Rectal smooth muscle tissue (tissue), 1 donor: ENCODE results near the gene PTCSC3.

Source experiments
- H3K27ac ChIP-seq: one replicate; pipeline ENCODE4 v1.7.0; 2013; ENCODE audit warnings: low read depth, low read length, inconsistent platforms
- H3K27me3 ChIP-seq: one replicate; pipeline ENCODE4 v1.7.0; 2013; ENCODE audit warnings: low read length; ENCODE audit not compliant: control insufficient read depth, insufficient read depth
- H3K36me3 ChIP-seq: one replicate; pipeline ENCODE4 v1.7.0; 2013; ENCODE audit warnings: low read length; ENCODE audit not compliant: control insufficient read depth, insufficient read depth
- H3K4me1 ChIP-seq: one replicate; pipeline ENCODE4 v1.7.0; 2013; ENCODE audit warnings: low read length; ENCODE audit not compliant: control insufficient read depth, insufficient read depth
- H3K4me3 ChIP-seq: one replicate; pipeline ENCODE4 v1.7.0; 2013; ENCODE audit warnings: low read length
- H3K9ac ChIP-seq: one replicate; pipeline ENCODE4 v1.7.0; 2013; ENCODE audit warnings: low read length

PTCSC3 gene

DNA sequence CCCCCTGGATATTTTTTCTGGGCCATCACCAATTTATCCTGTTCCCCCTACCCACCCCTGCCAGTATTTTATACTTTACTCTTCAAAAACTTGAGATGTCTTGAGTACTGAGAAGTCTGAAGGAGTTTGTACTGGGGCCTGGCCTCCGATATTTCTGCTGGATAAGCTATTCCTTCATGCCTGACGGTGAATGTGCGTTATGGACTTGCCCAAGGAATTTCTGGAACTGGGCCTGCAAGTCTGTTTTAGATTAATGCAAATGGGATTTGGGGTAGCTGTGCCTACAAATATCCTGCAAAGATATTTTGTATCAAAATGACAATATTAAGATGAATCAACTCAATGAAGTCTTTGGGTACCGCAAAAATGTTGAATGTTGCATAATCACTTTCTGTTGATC is at the start of gene PTCSC3:
PTCSC3 (minus strand) TSS at position 199 of the 400 bp plus-strand sequence.
- H3K4me1 ChIP-seq, result no peaks in the 10 kb centered on the region
- no peaks in the 10 kb centered on the region for H3K27me3 ChIP-seq

DNA sequence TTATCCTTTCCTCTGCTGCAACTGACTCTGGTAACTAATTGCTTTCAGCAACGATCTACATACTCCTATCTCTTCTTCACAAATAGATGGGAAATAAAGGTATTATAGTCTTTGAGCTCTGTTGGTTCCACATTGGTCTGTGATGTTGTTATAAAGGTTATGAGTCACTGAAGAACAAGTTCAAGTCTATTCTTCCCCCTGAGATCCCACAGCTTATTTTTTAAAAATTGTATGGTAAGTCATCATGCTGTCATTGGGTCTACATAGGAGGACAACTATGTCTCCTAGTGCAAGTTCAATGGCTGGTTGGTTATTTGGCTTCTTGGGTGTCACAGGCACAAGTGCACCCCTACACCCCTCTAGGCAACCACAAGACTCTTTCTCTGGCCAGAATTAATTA is 49.6 kb upstream of the PTCSC3 start:
- H3K4me1 ChIP-seq, result no peaks in the 10 kb centered on the region
- H3K27ac ChIP-seq, result no peak overlapping the region
- no peak overlapping the region for H3K4me3 ChIP-seq
- no peaks in the 10 kb centered on the region for H3K27me3 ChIP-seq
- H3K36me3 ChIP-seq, result no peaks in the 10 kb centered on the region
- no peak overlapping the region for H3K9ac ChIP-seq

More for the DNA sequence above, at the start of gene PTCSC3:
- Histone ChIP-seq H3K4me3 (no peak within 1 kb of the TSS), H3K9ac (no peak within 1 kb of the TSS), H3K36me3 (no peaks in the 10 kb centered on the region), H3K27ac (no peak within 1 kb of the TSS)

DNA sequence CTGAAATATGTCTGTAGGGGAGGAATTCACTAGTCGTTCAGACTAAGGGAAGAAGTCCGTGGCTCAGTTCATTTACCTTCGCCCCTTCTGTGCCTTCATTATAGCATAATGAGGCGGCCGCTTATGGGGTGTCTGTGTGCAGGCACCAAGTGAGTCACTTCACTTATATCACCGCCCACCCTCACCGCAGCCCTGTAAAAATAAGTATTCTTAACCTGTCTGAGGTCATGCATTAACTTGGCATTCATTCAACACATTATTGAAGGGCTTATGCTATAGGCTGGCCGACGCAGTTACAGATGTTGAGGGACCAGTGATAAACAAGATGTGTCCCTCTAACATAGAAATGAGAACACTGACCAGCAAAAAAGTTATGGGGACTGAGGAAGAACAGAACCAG is 47.7 kb upstream of the PTCSC3 start:
- no peak overlapping the region for H3K9ac ChIP-seq
- no peaks in the 10 kb centered on the region for H3K36me3 ChIP-seq
- no peak overlapping the region for H3K27ac ChIP-seq
- no peaks in the 10 kb centered on the region for H3K27me3 ChIP-seq
- H3K4me1 ChIP-seq, result no peaks in the 10 kb centered on the region
- no peak overlapping the region for H3K4me3 ChIP-seq

DNA sequence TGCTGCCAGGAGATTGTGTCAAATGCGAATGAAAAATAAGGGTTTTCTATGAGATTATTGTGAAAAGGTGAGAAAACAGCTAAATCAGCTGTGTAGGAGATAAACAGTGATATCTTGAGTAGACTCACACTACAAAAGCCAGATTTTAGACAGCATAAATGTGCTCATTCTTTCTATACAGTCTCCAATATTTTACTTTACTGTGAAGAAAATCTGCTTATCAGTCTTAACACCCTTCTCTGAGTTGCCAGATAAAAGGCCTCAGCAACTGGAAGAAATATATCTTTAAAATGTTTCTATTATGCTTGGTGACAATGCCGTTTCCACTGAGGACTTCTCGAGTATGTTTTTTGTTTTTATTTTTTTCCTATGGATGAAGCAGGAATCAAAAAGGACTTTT is 47.0 kb upstream of the PTCSC3 start:
- no peak overlapping the region for H3K9ac ChIP-seq
- no peak overlapping the region for H3K27ac ChIP-seq
- H3K27me3 ChIP-seq, result no peaks in the 10 kb centered on the region
- no peaks in the 10 kb centered on the region for H3K4me1 ChIP-seq
- no peaks in the 10 kb centered on the region for H3K36me3 ChIP-seq
- no peak overlapping the region for H3K4me3 ChIP-seq

DNA sequence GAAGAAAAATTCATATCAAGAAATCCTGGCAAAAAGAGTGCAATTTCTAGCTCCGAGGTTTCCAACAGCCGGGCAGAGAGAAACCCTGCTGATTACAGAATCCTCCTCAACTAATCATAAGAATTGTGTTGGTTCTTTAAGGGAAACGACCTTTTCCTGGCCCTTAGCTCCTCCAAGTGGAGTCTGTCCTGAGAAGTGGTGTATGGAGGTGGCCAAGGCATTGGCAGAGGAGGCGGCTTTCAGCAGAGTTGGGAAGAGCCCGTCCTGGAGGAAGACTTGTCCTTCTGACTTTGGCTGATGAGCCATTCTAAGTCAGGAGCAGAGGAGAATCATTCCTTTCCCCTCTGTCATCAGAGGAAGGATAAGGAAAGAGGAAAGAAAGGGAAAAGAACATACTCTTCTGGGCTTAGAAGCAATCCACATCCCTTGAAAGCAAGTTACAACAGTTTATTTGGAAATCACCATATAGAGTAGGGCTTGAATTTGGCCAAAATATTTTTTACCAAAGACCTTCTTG is 46.5 kb upstream of the PTCSC3 start:
- H3K4me1 ChIP-seq, result no peaks in the 10 kb centered on the region
- H3K27me3 ChIP-seq, result no peaks in the 10 kb centered on the region
- H3K4me3 ChIP-seq, result no peak overlapping the region
- H3K9ac ChIP-seq, result no peak overlapping the region
- no peak overlapping the region for H3K27ac ChIP-seq
- H3K36me3 ChIP-seq, result no peaks in the 10 kb centered on the region

DNA sequence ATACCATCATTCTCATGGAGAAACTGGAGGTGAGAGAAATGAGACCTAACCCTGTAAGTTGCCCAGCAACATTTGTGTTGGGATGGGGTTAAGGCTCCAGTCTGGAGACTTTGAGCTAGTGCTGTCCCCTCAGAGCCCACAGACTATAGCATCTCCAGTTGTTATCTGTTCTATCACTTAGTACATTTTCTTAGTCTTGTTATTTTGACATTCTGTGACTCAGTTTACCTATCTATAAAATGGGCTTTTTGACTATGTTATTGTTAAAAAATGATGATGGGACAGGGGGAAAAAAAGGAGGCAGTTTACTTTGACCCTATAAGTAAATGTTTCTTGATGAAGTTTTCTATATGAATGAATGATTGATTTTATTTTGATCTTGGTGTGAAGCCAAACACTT is 45.8 kb upstream of the PTCSC3 start:
- Histone ChIP-seq H3K27ac (no peak overlapping the region), H3K4me1 (no peaks in the 10 kb centered on the region), H3K4me3 (no peak overlapping the region), H3K9ac (no peak overlapping the region), H3K36me3 (no peaks in the 10 kb centered on the region), H3K27me3 (no peaks in the 10 kb centered on the region)

DNA sequence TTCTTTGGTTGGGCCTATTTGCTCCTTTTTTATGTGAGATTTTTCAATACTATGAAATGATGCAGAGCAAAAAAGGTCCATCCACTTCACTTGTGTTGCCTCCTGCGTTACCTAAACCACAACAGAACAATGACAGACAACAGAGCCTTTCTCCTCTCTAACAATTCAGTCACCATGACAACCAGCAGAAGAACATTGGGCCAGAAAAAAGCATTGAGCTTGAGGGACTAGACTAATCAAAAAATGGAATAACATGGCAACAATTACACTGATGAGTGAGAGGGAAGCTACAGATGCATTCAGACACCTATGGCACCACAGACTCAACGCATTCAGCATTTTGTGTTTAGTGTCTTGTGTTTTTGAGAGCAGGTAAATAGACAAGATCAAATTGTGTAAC is 44.6 kb upstream of the PTCSC3 start:
- H3K4me3 ChIP-seq, result no peak overlapping the region
- no peaks in the 10 kb centered on the region for H3K36me3 ChIP-seq
- no peaks in the 10 kb centered on the region for H3K27me3 ChIP-seq
- no peak overlapping the region for H3K27ac ChIP-seq
- H3K9ac ChIP-seq, result no peak overlapping the region
- H3K4me1 ChIP-seq, result no peaks in the 10 kb centered on the region

DNA sequence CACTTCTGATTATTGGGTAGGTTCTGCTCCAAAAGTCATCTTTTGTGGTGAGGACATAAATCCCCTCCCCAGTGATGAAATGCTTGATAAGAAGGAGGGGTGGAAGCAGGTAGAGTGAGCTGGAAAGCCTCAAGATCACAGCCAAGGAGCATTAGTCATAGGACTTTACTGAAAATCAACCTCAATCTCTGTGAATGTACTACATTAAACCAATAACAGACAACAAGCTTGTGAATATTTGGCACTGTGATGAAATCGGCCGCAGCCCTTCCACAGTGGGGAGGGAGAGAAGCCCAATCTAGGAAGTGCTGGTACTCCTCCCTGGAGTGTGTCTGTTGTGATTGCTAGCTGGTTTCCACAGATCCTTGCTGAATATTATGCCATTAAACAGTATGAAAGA is 41.2 kb upstream of the PTCSC3 start:
- Histone ChIP-seq H3K27me3 (no peaks in the 10 kb centered on the region), H3K36me3 (no peaks in the 10 kb centered on the region), H3K4me1 (no peaks in the 10 kb centered on the region), H3K4me3 (no peak overlapping the region), H3K27ac (no peak overlapping the region), H3K9ac (no peak overlapping the region)

DNA sequence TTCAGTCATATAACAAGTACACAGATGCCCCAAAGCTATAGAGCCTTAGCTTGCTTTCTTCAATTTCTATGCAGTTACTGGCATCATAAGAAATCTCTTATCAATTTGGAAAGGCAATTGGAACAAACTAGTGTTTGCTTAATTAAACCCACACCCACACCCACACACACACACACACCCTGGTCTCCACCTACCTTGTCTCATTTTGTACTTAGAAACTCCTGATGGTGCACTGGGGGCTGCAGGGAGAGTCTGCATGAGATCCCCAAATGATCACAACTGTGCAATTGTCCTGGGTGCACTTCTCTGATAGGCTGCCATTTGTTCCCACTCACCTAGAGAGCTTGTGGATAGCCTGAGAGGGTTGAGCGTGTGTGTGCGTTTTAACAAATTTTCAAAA is 40.5 kb upstream of the PTCSC3 start:
- Histone ChIP-seq H3K4me1 (no peaks in the 10 kb centered on the region), H3K4me3 (no peak overlapping the region), H3K27me3 (no peaks in the 10 kb centered on the region), H3K27ac (no peak overlapping the region), H3K36me3 (no peaks in the 10 kb centered on the region), H3K9ac (no peak overlapping the region)

DNA sequence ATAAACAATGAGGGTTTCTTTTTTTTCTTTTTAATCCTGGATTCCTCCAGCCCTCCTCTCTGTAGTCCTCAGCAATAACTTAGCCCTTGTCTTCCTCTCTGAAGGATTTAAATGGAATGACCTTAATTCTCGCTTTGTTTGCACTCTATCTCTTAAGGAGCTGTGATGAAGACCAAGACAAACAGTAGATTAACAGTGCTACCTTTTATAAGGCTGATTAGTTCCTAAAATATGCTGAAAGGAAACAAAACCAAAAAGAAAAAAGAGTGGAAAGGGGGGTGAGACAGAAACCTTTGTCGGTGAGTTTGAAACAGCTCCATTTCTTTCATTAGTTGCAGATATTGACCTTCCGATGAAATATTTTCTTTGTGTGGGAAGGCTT is 38.7 kb upstream of the PTCSC3 start:
- Histone ChIP-seq H3K4me3 (no peak overlapping the region), H3K4me1 (no peaks in the 10 kb centered on the region), H3K36me3 (no peaks in the 10 kb centered on the region), H3K27me3 (no peaks in the 10 kb centered on the region), H3K9ac (no peak overlapping the region), H3K27ac (no peak overlapping the region)

DNA sequence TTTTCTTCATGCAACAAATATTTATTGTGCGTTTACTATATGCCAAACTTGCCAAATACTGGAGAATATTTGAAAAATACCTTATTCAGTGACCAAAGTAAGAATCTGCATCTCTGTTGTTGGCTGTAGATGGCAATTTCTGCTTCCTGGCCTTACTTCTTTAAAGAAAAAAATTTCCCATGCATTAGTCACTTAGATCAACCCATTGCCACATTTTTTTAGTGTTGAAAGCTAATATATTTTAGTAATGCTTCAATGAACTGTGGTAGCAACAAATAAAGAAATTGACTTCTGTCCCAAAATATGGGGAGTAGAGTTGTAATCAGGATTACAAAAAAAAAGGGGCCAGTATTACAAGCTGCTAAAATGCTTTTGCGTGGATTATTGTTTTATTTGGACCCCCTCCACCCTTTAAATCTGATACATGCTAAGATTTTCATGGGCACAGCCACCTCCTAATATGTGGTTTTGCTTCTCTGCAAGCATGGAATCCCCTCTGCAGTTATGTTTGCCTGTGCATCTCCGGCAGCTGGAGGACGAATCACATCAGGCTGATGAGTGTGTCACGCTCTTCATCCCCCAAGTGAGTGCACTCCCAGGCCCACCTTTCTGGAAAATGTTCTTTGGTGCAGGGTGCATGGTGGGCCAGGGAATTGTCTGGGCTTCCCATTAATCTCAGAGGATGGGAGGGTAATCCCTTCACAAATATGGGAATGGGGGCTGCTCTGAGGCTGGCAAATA is 38.1 kb upstream of the PTCSC3 start:
- Histone ChIP-seq H3K4me3 (no peak overlapping the region), H3K36me3 (no peaks in the 10 kb centered on the region), H3K27me3 (no peaks in the 10 kb centered on the region), H3K9ac (no peak overlapping the region), H3K4me1 (no peaks in the 10 kb centered on the region), H3K27ac (no peak overlapping the region)

DNA sequence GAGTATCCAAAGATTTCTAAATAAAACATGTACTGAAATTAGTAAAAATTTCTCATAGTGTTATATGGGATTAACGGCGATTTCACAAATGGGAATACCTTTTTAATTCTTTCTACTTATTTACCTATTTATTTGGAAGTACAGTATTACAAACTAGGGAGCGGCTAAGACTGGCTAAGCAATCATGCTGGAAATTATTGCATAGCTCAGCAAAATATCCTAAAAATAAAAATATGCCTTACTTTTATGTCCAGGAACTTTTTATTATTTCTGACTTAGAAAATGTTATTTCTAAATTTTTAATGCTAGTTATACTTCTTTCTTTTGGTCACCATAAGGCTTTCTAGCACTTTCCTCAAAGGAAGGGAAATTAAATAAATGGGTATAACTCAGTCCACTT is 36.5 kb upstream of the PTCSC3 start:
- Histone ChIP-seq H3K36me3 (no peaks in the 10 kb centered on the region), H3K27ac (no peak overlapping the region), H3K4me1 (no peaks in the 10 kb centered on the region), H3K27me3 (no peaks in the 10 kb centered on the region), H3K9ac (no peak overlapping the region), H3K4me3 (no peak overlapping the region)

DNA sequence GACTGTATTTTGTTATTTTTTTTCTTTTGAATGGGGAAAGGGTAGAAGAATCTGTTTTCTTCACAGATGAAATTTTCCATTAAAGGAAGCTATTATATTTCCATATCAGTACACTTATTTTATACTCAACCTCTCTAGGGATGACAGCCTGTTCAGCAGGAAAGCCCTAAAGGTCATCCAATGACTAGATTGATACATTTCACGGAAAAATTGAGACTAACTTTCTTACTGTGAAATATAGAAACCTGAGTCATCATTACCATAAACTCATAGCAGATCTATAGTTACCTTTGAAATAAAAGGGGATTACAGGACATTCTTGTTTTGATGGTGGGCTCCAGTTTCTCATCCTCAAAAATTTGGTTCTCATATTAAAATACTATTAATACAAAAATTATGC is 36.1 kb upstream of the PTCSC3 start:
- Histone ChIP-seq H3K9ac (no peak overlapping the region), H3K36me3 (no peaks in the 10 kb centered on the region), H3K27ac (no peak overlapping the region), H3K4me1 (no peaks in the 10 kb centered on the region), H3K4me3 (no peak overlapping the region), H3K27me3 (no peaks in the 10 kb centered on the region)
